SK-N-MC (cell line): ENCODE results near the gene CYB5A.

Experiments used
- DNase-seq: peaks from one replicate; pipeline ENCODE4 v3.0.0-alpha.2; 2011; ENCODE audit warnings: low read depth, low spot score
- H3K27ac ChIP-seq: fragments of 200-600 bp; sonication (generic); 2 replicates; pipeline ENCODE4 v1.5.1; 2016; ENCODE audit warnings: mixed run types
- H3K36me3 ChIP-seq: fragments of 200-600 bp; sonication (generic); 2 replicates; pipeline ENCODE4 v1.6.1; 2017; ENCODE audit warnings: antibody characterized with exemption, low read length, mixed read lengths; ENCODE audit not compliant: insufficient read depth
- H3K4me3 ChIP-seq: fragments of 200-600 bp; sonication (generic); 2 replicates; pipeline ENCODE4 v1.5.1; 2016
- H3K9ac ChIP-seq: fragments of 200-600 bp; sonication (generic); 2 replicates; pipeline ENCODE4 v1.8.0; 2017; ENCODE audit warnings: mixed run types, mixed read lengths; ENCODE audit not compliant: insufficient read length
- H3K9me3 ChIP-seq: fragments of 200-600 bp; sonication (generic); 2 replicates; pipeline ENCODE4 v1.6.1; 2017; ENCODE audit warnings: low read depth, mild to moderate bottlenecking, antibody characterized with exemption, low read length, moderate library complexity, mixed read lengths
- EZH2 ChIP-seq: fragments of 200-600 bp; sonication (generic); IDR thresholded peaks from one replicate; pipeline ENCODE4 v1.6.1; 2017; ENCODE audit warnings: antibody characterized with exemption
- FOXP2 ChIP-seq: optimal IDR thresholded peaks from 2 replicates; pipeline ENCODE3; 2011; ENCODE audit warnings: mild to moderate bottlenecking, moderate library complexity; ENCODE audit not compliant: insufficient read depth; ENCODE audit errors: extremely low read length, control extremely low read depth
- POLR2AphosphoS5 ChIP-seq: IDR thresholded peaks from 2 replicates; pipeline ENCODE4 v1.6.1; 2012; ENCODE audit warnings: mild to moderate bottlenecking, low read depth, low read length, borderline replicate concordance

Gene CYB5A

DNA sequence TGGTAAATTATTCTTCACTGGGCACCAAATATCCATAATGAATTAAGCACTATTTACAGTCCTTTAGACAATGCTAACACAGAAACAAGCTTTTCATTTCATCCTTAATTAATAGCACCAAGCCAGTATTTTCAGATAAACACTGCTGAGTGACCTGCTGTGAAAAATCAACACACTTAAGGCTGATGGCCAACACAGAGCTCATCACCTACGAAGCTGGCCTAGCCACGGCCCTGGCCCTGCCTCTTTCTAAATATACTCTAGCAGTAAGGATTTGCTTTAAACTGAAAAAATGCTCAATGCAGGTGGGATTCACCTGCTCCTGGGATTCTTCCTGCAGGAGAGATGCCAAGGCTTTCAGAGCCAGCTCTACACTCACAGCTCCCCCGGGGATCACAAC lies 18.4 kb downstream of the CYB5A start:
- Histone ChIP-seq H3K9ac (no peak overlapping the region), H3K4me3 (no peak overlapping the region), H3K9me3 (no peaks in the 10 kb centered on the region), H3K27ac (no peak overlapping the region), H3K36me3 (no peaks in the 10 kb centered on the region)
- no peak for DNase-seq
- TF ChIP-seq FOXP2, result no peak
- TF ChIP-seq EZH2, result no peak
- TF ChIP-seq POLR2AphosphoS5, result no peak

- H3K9ac ChIP-seq, result no peak overlapping the region
- no peak overlapping the region for H3K27ac ChIP-seq
- no peak overlapping the region for H3K4me3 ChIP-seq
- H3K36me3 ChIP-seq, result no peaks in the 10 kb centered on the region
- TF ChIP-seq EZH2 (no peak), POLR2AphosphoS5 (no peak), FOXP2 (no peak)
- no peak for DNase-seq
- no peaks in the 10 kb centered on the region for H3K9me3 ChIP-seq
Observed at GRCh38 chr18:74271635-74272034, 20.1 kb downstream of the CYB5A start.

GRCh38 chr18:74268933-74269620 lies 22.7 kb downstream of the CYB5A start:
- Histone ChIP-seq H3K9ac (no peak overlapping the region), H3K36me3 (no peaks in the 10 kb centered on the region), H3K9me3 (no peaks in the 10 kb centered on the region), H3K27ac (no peak overlapping the region), H3K4me3 (no peak overlapping the region)
- no peak for DNase-seq
- no peak for TF ChIP-seq POLR2AphosphoS5
- no peak for TF ChIP-seq FOXP2
- TF ChIP-seq EZH2, result no peak

DNA sequence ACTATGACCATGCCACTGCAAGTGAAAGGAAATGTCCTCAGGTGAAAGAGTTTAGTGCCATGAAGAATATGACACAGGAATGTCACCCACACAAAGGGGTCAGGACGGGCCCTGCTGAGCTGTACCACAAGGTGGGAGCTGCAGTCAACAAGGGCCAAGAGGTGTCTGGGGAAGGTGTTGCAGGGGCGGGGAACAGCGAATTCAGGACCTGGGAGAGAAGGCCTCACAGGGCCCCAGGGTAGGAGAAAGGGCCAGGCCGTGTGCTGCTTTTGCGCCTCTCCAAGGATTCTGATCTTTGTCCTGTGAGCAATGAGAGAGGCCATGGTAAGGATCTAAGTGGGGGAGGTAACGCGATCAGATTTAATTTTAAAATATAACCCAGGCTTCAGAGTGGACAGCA lies 23.6 kb downstream of the CYB5A start:
- DNase-seq, result no peak
- Histone ChIP-seq H3K4me3 (no peak overlapping the region), H3K36me3 (no peaks in the 10 kb centered on the region), H3K9me3 (no peaks in the 10 kb centered on the region), H3K27ac (no peak overlapping the region), H3K9ac (no peak overlapping the region)
- TF ChIP-seq POLR2AphosphoS5, result no peak
- no peak for TF ChIP-seq EZH2
- no peak for TF ChIP-seq FOXP2

DNA sequence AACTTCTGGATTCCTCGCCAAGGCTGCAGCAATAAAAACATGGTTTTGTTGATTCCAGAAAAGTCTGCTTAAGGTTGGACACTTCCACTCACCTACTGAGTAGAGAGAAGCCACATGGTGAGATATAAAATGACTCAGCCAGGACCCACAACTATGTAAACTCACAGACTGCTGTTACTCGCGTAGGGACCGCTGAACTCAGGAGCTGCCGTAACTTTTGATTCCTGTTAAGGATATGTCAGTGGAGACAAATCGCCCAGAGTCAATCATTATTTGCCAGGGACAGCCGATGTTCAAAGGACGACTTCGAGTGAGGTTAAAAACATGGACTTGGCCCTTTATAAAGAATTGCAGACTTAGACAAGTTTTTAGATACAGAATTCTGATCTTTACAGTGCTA lies 25.6 kb downstream of the CYB5A start:
- Histone ChIP-seq H3K4me3 (no peak overlapping the region), H3K36me3 (no peaks in the 10 kb centered on the region; the same call in 1 of the 2 replicates), H3K9me3 (no peaks in the 10 kb centered on the region), H3K27ac (no peak overlapping the region), H3K9ac (no peak overlapping the region)
- DNase-seq, result no peak
- TF ChIP-seq FOXP2 (no peak), POLR2AphosphoS5 (no peak), EZH2 (no peak)

- no peak overlapping the region for H3K9ac ChIP-seq
- no peak overlapping the region for H3K27ac ChIP-seq
- no peaks in the 10 kb centered on the region; the same call in 1 of the 2 replicates for H3K36me3 ChIP-seq
- H3K9me3 ChIP-seq, result no peaks in the 10 kb centered on the region
- H3K4me3 ChIP-seq, result no peak overlapping the region
- TF ChIP-seq EZH2 (no peak), POLR2AphosphoS5 (no peak), FOXP2 (no peak)
- DNase-seq, result no peak
Observed at GRCh38 chr18:74265546-74266098, 26.1 kb downstream of the CYB5A start.

GRCh38 chr18:74264303-74265020 lies 27.3 kb downstream of the CYB5A start:
- Histone ChIP-seq H3K27ac (no peak overlapping the region), H3K9ac (no peak overlapping the region), H3K9me3 (no peaks in the 10 kb centered on the region), H3K4me3 (no peak overlapping the region), H3K36me3 (no peaks in the 10 kb centered on the region; the same call in 1 of the 2 replicates)
- TF ChIP-seq FOXP2, result no peak
- TF ChIP-seq EZH2, result no peak
- TF ChIP-seq POLR2AphosphoS5, result no peak
- DNase-seq, result no peak

- no peaks in the 10 kb centered on the region; the same call in 1 of the 2 replicates for H3K36me3 ChIP-seq
- H3K9ac ChIP-seq, result no peak overlapping the region
- H3K27ac ChIP-seq, result no peak overlapping the region
- DNase-seq, result no peak
- TF ChIP-seq EZH2, result no peak
- no peak for TF ChIP-seq FOXP2
- no peak for TF ChIP-seq POLR2AphosphoS5
- no peak overlapping the region for H3K4me3 ChIP-seq
- no peaks in the 10 kb centered on the region for H3K9me3 ChIP-seq
Observed at GRCh38 chr18:74261053-74261713, 30.6 kb downstream of the CYB5A start.
